K562 (cell line): Measurements from ENCODE around the gene CDC123. TPM values are rescaled to one million over a fixed set of nuclear protein-coding genes. Genes with fewer than 3 reads are reported as not detected.
A peak's percentile ranks its signal among the peaks of the same experiment; 100 is the strongest.
"Not testable (repeated sequence)": the region's sequence is repeated elsewhere in the genome, so short reads cannot be mapped to it uniquely, and the experiment has no call there.

Experiments used
- ATAC-seq: fragments of 200-7000 bp; cut with Tn5 transposase; 3 replicates; pipeline ENCODE4 v1.9.1; 2020; ENCODE audit warnings: moderate library complexity
- BruUV-seq: library from RNA; stranded (reverse); fragments of 400-500 nt; replicated peaks from 2 replicates; lab custom pipeline; 2021; lab: Mats Ljungman, UMichigan
- CTCF ChIA-PET: fragments of 300-600 bp; formaldehyde crosslinking; extraction: SDS; loops from one replicate; lab custom pipeline; 2021; ENCODE audit warnings: low intra/inter-chr PET ratio; lab: Yijun Ruan, JAX
- POLR2A ChIA-PET: fragments of 300-600, 350-650 bp; sonication (Branson Sonifier 250); formaldehyde crosslinking; extraction: SDS; loops from one replicate; lab custom pipeline; 2021; ENCODE audit warnings: antibody characterized with exemption, inconsistent platforms; lab: Yijun Ruan, JAX
- DNase-seq, 4 experiments: peaks; one replicate each; pipeline versions ENCODE4 v3.0.0 to v3.0.0-alpha.2; 2011 to 2018; ENCODE audit warnings: low spot score in 3 of 4, mixed read lengths in 3 of 4; ENCODE audit errors: extremely low read depth in 1 of 4
- FAIRE-seq: peaks from 2 replicates; lab custom pipeline; 2011; peaks lifted over from hg19 to GRCh38; lab: Jason Lieb, UNC
- H2AFZ ChIP-seq: 2 replicates; pipeline ENCODE4 v1.6.0; 2011; ENCODE audit warnings: low read depth, low read length, control low read depth, inconsistent platforms
- H3K27ac ChIP-seq: fragments of 200-600 bp; 3 replicates; pipeline ENCODE4 v1.8.0; 2011; ENCODE audit warnings: low read depth, mild to moderate bottlenecking, control low read depth, inconsistent platforms, low read length, moderate library complexity, mixed read lengths; ENCODE audit errors: extremely low read depth
- H3K27me3 ChIP-seq, 2 experiments: fragments of 300-600 bp in 1 of 2; 2 replicates in 1 of 2; 3 replicates in 1 of 2; pipeline versions ENCODE4 v1.6.0 to v1.8.0; 2011; ENCODE audit warnings: inconsistent platforms in 2 of 2, low read length in 2 of 2, mild to moderate bottlenecking in 1 of 2, mixed read lengths in 1 of 2, moderate library complexity in 1 of 2; ENCODE audit not compliant: control insufficient read depth in 2 of 2, insufficient read depth in 2 of 2
- H3K36me3 ChIP-seq: fragments of 300-600 bp; 3 replicates; pipeline ENCODE4 v1.8.0; 2011; ENCODE audit warnings: mild to moderate bottlenecking, low read length, inconsistent platforms; ENCODE audit not compliant: control insufficient read depth, insufficient read depth
- H3K4me1 ChIP-seq, 2 experiments: fragments of 200-600 bp in 1 of 2; replicated peaks in 1 of 2; 2 replicates in 1 of 2; 3 replicates in 1 of 2; pipeline versions ENCODE4 v1.5.1 to v1.8.0; 2011; ENCODE audit warnings: inconsistent platforms in 2 of 2, low read length in 2 of 2, mild to moderate bottlenecking in 1 of 2, mixed read lengths in 1 of 2, moderate library complexity in 1 of 2; ENCODE audit not compliant: control insufficient read depth in 2 of 2, insufficient read depth in 2 of 2
- H3K4me2 ChIP-seq: 2 replicates; pipeline ENCODE4 v1.6.1; 2011; ENCODE audit warnings: low read length, control low read depth, inconsistent platforms, mixed read lengths; ENCODE audit not compliant: insufficient read depth
- H3K4me3 ChIP-seq: fragments of 200-600 bp; sonication (generic), shearing (Covaris generic); 2 replicates; pipeline ENCODE4 v1.5.1; 2016; ENCODE audit warnings: control low read depth, inconsistent platforms
- H3K79me2 ChIP-seq: fragments of 200-600 bp; 3 replicates; pipeline ENCODE4 v1.8.0; 2011; ENCODE audit warnings: low read length, inconsistent platforms; ENCODE audit not compliant: control insufficient read depth, insufficient read depth
- H3K9ac ChIP-seq, 2 experiments: 2 replicates each; pipeline versions ENCODE4 v1.6.0 to v1.6.1; 2011; ENCODE audit warnings: low read depth in 2 of 2, low read length in 2 of 2, control low read depth in 1 of 2, inconsistent platforms in 1 of 2, mild to moderate bottlenecking in 1 of 2, mixed read lengths in 1 of 2; ENCODE audit not compliant: insufficient read depth in 1 of 2
- H3K9me1 ChIP-seq: one replicate; pipeline ENCODE4 v1.6.0; 2011; ENCODE audit warnings: inconsistent platforms, mild to moderate bottlenecking, low read length, moderate library complexity; ENCODE audit not compliant: control insufficient read depth, insufficient read depth
- H3K9me3 ChIP-seq: replicated peaks from 2 replicates; pipeline ENCODE4 v1.5.1; 2011; ENCODE audit warnings: low read depth, low read length, inconsistent platforms; ENCODE audit not compliant: control insufficient read depth, insufficient read depth
- H4K20me1 ChIP-seq: replicated peaks from 2 replicates; pipeline ENCODE4 v1.6.1; 2011; ENCODE audit warnings: low read length, inconsistent platforms, mixed read lengths; ENCODE audit not compliant: control insufficient read depth, insufficient read depth
- CBFA2T3 ChIP-seq: fragments of 450-650 bp; IDR thresholded peaks from 2 replicates; pipeline ENCODE4 v1.6.1; 2017
- CEBPZ ChIP-seq: fragments of 150-350 bp; IDR thresholded peaks from 2 replicates; pipeline ENCODE4 v1.6.1; 2014; ENCODE audit warnings: low read depth, mild to moderate bottlenecking, low read length, borderline replicate concordance
- CHD1 ChIP-seq: fragments of 200-600 bp; sonication (generic); IDR thresholded peaks from one replicate; pipeline ENCODE4 v1.6.1; 2012; ENCODE audit warnings: mild to moderate bottlenecking, moderate library complexity, low read length, inconsistent platforms
- CHD2 ChIP-seq: IDR thresholded peaks from 2 replicates; pipeline ENCODE4 v1.6.1; 2011; ENCODE audit warnings: low read depth, low read length
- FOXA1 ChIP-seq: fragments of 450-650 bp; IDR thresholded peaks from 2 replicates; pipeline ENCODE4 v1.6.1; 2016; ENCODE audit warnings: mild to moderate bottlenecking, borderline replicate concordance
- HCFC1 ChIP-seq: IDR thresholded peaks from 2 replicates; pipeline ENCODE4 v1.6.1; 2012; ENCODE audit warnings: low read depth, low read length, improper control_type of control experiment
- HOXB6 ChIP-seq: fragments of 250-450 bp; sonication (Bioruptor Pico); IDR thresholded peaks from 2 replicates; pipeline ENCODE4 v1.5.1; 2022; ENCODE audit warnings: mild to moderate bottlenecking, borderline replicate concordance
- NONO ChIP-seq, 2 experiments: fragments of 200-400 bp in 1 of 2; fragments of 450-650 bp in 1 of 2; formaldehyde crosslinking in 1 of 2; IDR thresholded peaks; 2 replicates each; pipeline ENCODE4 v1.6.1; 2017; ENCODE audit warnings: low read depth in 2 of 2, mild to moderate bottlenecking in 2 of 2, moderate library complexity in 2 of 2, low read length in 1 of 2
- PHF21A ChIP-seq: fragments of 450-650 bp; IDR thresholded peaks from 2 replicates; pipeline ENCODE4 v1.6.1; 2017; ENCODE audit warnings: low read depth, borderline replicate concordance
- POLR2G ChIP-seq: fragments of 200-400 bp; formaldehyde crosslinking; IDR thresholded peaks from 2 replicates; pipeline ENCODE4 v1.6.1; 2017; ENCODE audit warnings: low read depth, mild to moderate bottlenecking, antibody characterized with exemption, low read length, moderate library complexity
- RBM25 ChIP-seq: fragments of 200-400 bp; formaldehyde crosslinking; IDR thresholded peaks from 2 replicates; pipeline ENCODE4 v1.6.1; 2018; ENCODE audit warnings: low read length, low read depth, moderate library complexity; ENCODE audit not compliant: severe bottlenecking
- SMAD2 ChIP-seq: fragments of 150-350 bp; IDR thresholded peaks from 2 replicates; pipeline ENCODE4 v1.6.1; 2014; ENCODE audit warnings: low read depth, mild to moderate bottlenecking, low read length
- ZNF507 ChIP-seq: conservative IDR thresholded peaks from 2 replicates; pipeline ENCODE4 v1.6.1; 2017; ENCODE audit warnings: missing genetic modification characterization, missing compliant biosample characterization
- ZSCAN32 ChIP-seq: fragments of 450-650 bp; formaldehyde crosslinking; IDR thresholded peaks from 2 replicates; pipeline ENCODE4 v1.4.0; 2020; ENCODE audit warnings: mild to moderate bottlenecking, moderate library complexity
- WGBS: fragments of 100-300 bp; shearing (Covaris generic); methylation state at CpG from one replicate; pipeline ENCODE4 v1.1.6; 2016; ENCODE audit warnings: low coverage, mixed read lengths; ENCODE audit not compliant: insufficient coverage; ENCODE audit errors: missing lambda C conversion rate; 5-methylcytosine and 5-hydroxymethylcytosine counted together
- in situ Hi-C: fragments of 300-500 bp; cut with MboI; formaldehyde crosslinking; loops from 4 replicates; pipeline ENCODE4 v1.15.0; 2018; ENCODE audit warnings: inconsistent platforms, mixed read lengths
- intact Hi-C: fragments of 100-400 bp; cut with micrococcal nuclease; formaldehyde crosslinking; loops from 2 replicates; pipeline ENCODE4 v1.14.2; 2022
- polyA plus RNA-seq, 8 experiments: library from polyadenylated mRNA; depleted of rRNA in 4 of 8; stranded (reverse) in 5 of 8; unstranded in 3 of 8; fragments of >200 nt; fragmentation: Nextera tagmentation in 2 of 8; fragmentation: Illumina TruSeq in 1 of 8; extraction: Ambion mirVana in 2 of 8; extraction: Trizol in 1 of 8; gene quantifications; 2 replicates each; pipeline versions ENCODE4 v1.2.1 to v1.2.3, GENCODE V29; 2011 to 2014; ENCODE audit warnings: inconsistent platforms in 1 of 8, missing spikeins in 1 of 8
- total RNA-seq, 7 experiments: library from RNA; depleted of rRNA in 6 of 7; stranded (reverse); fragments of >200 nt in 6 of 7; fragmentation: Illumina TruSeq in 2 of 7; extraction: Trizol in 2 of 7; gene quantifications; 2 replicates each; pipeline versions ENCODE4 v1.2.1 to v1.2.3, GENCODE V29; 2011 to 2021; ENCODE audit warnings: low replicate concordance in 1 of 7

CDC123 gene
- total and polyA plus RNA-seq, 9 of the 15 experiments (the other 6 are each of a cell fraction or from before 2014, with no cell fraction given): 137 to 288 (median 175) TPM

DNA sequence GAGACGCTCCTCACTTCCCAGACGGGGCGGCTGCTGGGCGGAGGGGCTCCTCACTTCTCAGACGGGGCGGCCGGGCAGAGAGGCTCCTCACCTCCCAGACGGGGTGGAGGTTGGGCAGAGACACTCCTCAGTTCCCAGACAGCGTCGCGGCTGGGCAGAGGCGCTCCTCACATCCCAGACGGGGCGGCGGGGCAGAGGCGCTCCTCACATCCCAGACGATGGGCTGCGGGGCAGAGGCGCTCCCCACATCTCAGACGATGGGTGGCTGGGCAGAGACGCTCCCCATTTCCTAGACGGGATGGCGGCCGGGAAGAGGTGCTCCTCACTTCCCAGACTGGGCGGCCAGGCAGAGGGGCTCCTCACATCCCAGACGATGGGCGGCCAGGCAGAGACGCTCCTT lies 30.4 kb downstream of the CDC123 start:
- POLR2A ChIA-PET, H3K4me2 ChIP-seq, BruUV-seq, H3K27me3 ChIP-seq, H3K4me3 ChIP-seq, H3K79me2 ChIP-seq, in situ Hi-C loops, ATAC-seq, H3K4me1 ChIP-seq, H3K9me1 ChIP-seq, H3K9ac ChIP-seq, intact Hi-C loops, H3K9me3 ChIP-seq, DNase-seq, H4K20me1 ChIP-seq, H3K27ac ChIP-seq, FAIRE-seq, H2AFZ ChIP-seq, CTCF ChIA-PET: not testable (repeated sequence)
- 88% methylated on average over 4 of the region's 28 CpGs for WGBS
- 0 out of 2 replicates have a peak, but pooled peaks have one; percentile 20 for TF ChIP-seq POLR2G
- peaks cover 59% of the 10 kb centered on the region for H3K36me3 ChIP-seq

GRCh38 chr10:12228851-12229250 lies 32.9 kb downstream of the CDC123 start:
- Histone ChIP-seq H3K4me2 (no peak overlapping the region), H3K4me3 (no peak overlapping the region), H3K36me3 (peaks cover 65% of the 10 kb centered on the region), H4K20me1 (no peaks in the 10 kb centered on the region), H2AFZ (no peak overlapping the region), H3K4me1 (no peaks in the 10 kb centered on the region), H3K27ac (no peak overlapping the region), H3K79me2 (no peaks in the 10 kb centered on the region), H3K9me3 (no peaks in the 10 kb centered on the region), H3K9ac (no peak overlapping the region; a peak in 1 of 4 replicates), H3K27me3 (no peaks in the 10 kb centered on the region), H3K9me1 (no peaks in the 10 kb centered on the region)
- DNase-seq (no peak), FAIRE-seq (no peak), ATAC-seq (no peak)
- whole genome bisulfite sequencing: 94% methylated on average over 10 of the region's 11 CpGs
- intact Hi-C loops: no loop called here
- CTCF ChIA-PET: no interaction called here
- POLR2A ChIA-PET: no interaction called here
- no TSS peak for BruUV-seq
- in situ Hi-C loops: no loop called here
- TF ChIP-seq SMAD2 (no peak), PHF21A (no peak), FOXA1 (no peak), ZSCAN32 (CRISPR knock-in tag) (no peak), NONO (IDR thresholded peaks at IDR 0.05; ENCODE audit: low read depth in 2 of 2, low read length in 1 of 2) (no peak), CBFA2T3 (no peak), CEBPZ (no peak), HCFC1 (no peak), CHD2 (no peak), HOXB6 (CRISPR knock-in tag) (no peak), RBM25 (no peak), CHD1 (no peak), ZNF507 (tag) (no peak)
